ENCODE data around the gene CWH43.
A peak's percentile ranks its signal among the peaks of the same experiment; 100 is the strongest.

CWH43 gene

GRCh38 chr4:48991357-48991756 lies 5.3 kb downstream of the CWH43 start:
- no peak for DNase-seq (ENCODE audit: low read depth)
- H3K4me3 ChIP-seq (ENCODE audit: low read length), result no peak overlapping the region

GRCh38 chr4:48997962-48998361 lies 11.9 kb downstream of the CWH43 start:
- TF ChIP-seq, protein P1, sequence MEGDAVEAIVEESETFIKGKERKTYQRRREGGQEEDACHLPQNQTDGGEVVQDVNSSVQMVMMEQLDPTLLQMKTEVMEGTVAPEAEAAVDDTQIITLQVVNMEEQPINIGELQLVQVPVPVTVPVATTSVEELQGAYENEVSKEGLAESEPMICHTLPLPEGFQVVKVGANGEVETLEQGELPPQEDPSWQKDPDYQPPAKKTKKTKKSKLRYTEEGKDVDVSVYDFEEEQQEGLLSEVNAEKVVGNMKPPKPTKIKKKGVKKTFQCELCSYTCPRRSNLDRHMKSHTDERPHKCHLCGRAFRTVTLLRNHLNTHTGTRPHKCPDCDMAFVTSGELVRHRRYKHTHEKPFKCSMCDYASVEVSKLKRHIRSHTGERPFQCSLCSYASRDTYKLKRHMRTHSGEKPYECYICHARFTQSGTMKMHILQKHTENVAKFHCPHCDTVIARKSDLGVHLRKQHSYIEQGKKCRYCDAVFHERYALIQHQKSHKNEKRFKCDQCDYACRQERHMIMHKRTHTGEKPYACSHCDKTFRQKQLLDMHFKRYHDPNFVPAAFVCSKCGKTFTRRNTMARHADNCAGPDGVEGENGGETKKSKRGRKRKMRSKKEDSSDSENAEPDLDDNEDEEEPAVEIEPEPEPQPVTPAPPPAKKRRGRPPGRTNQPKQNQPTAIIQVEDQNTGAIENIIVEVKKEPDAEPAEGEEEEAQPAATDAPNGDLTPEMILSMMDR (conservative IDR thresholded peaks at IDR 0.05; ENCODE audit: low read depth, low read length), result no peak
- DNase-seq (ENCODE audit: low read depth), result no peak
- no peak overlapping the region for H3K4me3 ChIP-seq (ENCODE audit: low read length)

More at GRCh38 chr4:48991357-48991756, 5.3 kb downstream of the CWH43 start:
- TF ChIP-seq, protein P1 (conservative IDR thresholded peaks at IDR 0.05; ENCODE audit: low read depth, low read length), result no peak

- no peak overlapping the region for H3K4me3 ChIP-seq (ENCODE audit: low read length)
- TF ChIP-seq, protein P1 (conservative IDR thresholded peaks at IDR 0.05; ENCODE audit: low read depth, low read length), result no peak
- DNase-seq (ENCODE audit: low read depth), result no peak
Measured at GRCh38 chr4:48998440-48998839, 12.4 kb downstream of the CWH43 start.

DNA sequence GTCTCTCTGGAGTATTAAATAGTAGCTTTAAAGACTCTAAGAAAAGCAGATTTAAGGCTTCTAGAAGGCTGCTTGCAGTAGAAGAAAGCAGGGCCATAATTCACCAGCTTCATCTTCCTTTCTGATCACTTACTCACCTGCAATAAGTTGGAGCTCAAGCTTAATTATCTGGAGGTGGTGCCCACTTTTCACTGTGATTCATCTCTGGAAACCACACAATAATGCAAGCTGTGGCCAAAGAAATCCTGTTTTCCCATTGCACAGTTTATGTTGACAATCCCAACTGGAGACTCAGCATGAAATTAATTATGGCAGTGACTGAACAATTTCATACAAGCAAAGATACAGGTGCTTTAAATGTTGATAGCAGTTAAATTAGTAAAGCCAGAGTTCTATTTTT lies 14.7 kb downstream of the CWH43 start:
- no peak for DNase-seq (ENCODE audit: low read depth)
- H3K4me3 ChIP-seq (ENCODE audit: low read length), result no peak overlapping the region
- TF ChIP-seq, protein P1 (conservative IDR thresholded peaks at IDR 0.05; ENCODE audit: low read depth, low read length), result no peak

DNA sequence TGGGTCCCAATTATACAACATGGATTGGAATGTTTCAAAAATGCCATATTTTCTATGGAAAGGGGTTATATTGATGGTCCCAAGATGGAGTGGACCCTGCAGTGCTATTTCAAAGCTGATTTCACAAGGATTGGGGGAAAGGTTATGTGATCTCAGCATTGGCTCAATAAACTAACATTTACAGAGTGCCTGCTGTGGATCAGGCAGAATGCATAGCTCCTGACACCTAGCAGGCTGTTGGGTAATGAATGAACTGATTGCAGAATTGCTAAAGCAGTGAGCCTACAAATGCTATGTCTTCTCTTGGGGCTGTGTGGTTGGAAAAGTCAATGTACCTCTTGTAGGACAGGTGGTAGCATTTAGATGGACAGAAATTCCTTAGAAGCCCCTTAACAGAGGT lies 16.9 kb downstream of the CWH43 start:
- no peak for DNase-seq (ENCODE audit: low read depth)
- TF ChIP-seq, protein P1 (conservative IDR thresholded peaks at IDR 0.05; ENCODE audit: low read depth, low read length), result no peak
- H3K4me3 ChIP-seq (ENCODE audit: low read length), result no peak overlapping the region

- no peak for DNase-seq (ENCODE audit: low read depth)
- H3K4me3 ChIP-seq (ENCODE audit: low read length), result no peak overlapping the region
- TF ChIP-seq, protein P1 (conservative IDR thresholded peaks at IDR 0.05; ENCODE audit: low read depth, low read length), result no peak
Measured at GRCh38 chr4:49018718-49019295, 32.7 kb downstream of the CWH43 start.

GRCh38 chr4:49032440-49033161 lies 46.5 kb downstream of the CWH43 start:
- DNase-seq (ENCODE audit: low read depth), result no peak
- TF ChIP-seq, protein P1 (conservative IDR thresholded peaks at IDR 0.05; ENCODE audit: low read depth, low read length), result peak; percentile 41

More at GRCh38 chr4:49032440-49033161, 46.5 kb downstream of the CWH43 start:
- no peak overlapping the region for H3K4me3 ChIP-seq (ENCODE audit: low read length)

Data from retinal pigment epithelial cell (primary cell).